Keratinocyte (primary cell): ENCODE results near the gene ETNK2. TPM values are rescaled to one million over a fixed set of nuclear protein-coding genes. Genes with fewer than 3 reads are reported as not detected.

ENCODE experiments used
- DNase-seq: peaks from one replicate; pipeline ENCODE4 v3.0.0-alpha.2; 2011; ENCODE audit warnings: low read depth, missing footprints, low spot score
- FAIRE-seq: peaks from 2 replicates; lab custom pipeline; 2011; peaks lifted over from hg19 to GRCh38; lab: Jason Lieb, UNC
- H2AFZ ChIP-seq: 2 replicates; pipeline ENCODE4 v1.6.0; 2012; ENCODE audit warnings: low read length, control low read depth, inconsistent platforms; ENCODE audit not compliant: control insufficient read depth
- H3K27ac ChIP-seq: 2 replicates; pipeline ENCODE4 v1.5.1; 2011; ENCODE audit warnings: low read length; ENCODE audit not compliant: control insufficient read depth, insufficient read depth
- H3K27me3 ChIP-seq: 3 replicates; pipeline ENCODE4 v1.6.0; 2011; ENCODE audit warnings: low read length; ENCODE audit not compliant: control insufficient read depth, insufficient read depth; ENCODE audit errors: extremely low read depth
- H3K36me3 ChIP-seq, 2 experiments: 2 replicates in 1 of 2; 3 replicates in 1 of 2; pipeline ENCODE4 v1.5.1; 2011; ENCODE audit warnings: low read length in 2 of 2, mild to moderate bottlenecking in 1 of 2; ENCODE audit not compliant: control insufficient read depth in 2 of 2, insufficient read depth in 2 of 2; ENCODE audit errors: extremely low read depth in 1 of 2
- H3K4me1 ChIP-seq: 3 replicates; pipeline ENCODE4 v1.5.1; 2011; ENCODE audit warnings: low read length; ENCODE audit not compliant: control insufficient read depth, insufficient read depth; ENCODE audit errors: extremely low read depth
- H3K4me2 ChIP-seq: 3 replicates; pipeline ENCODE4 v1.6.0; 2011; ENCODE audit warnings: low read depth, low read length; ENCODE audit not compliant: control insufficient read depth, insufficient read depth; ENCODE audit errors: extremely low read depth
- H3K4me3 ChIP-seq, 3 experiments: fragments of 200-600 bp in 1 of 3; sonication (generic) in 1 of 3; 2 replicates in 2 of 3; 3 replicates in 1 of 3; pipeline ENCODE4 v1.5.1; 2011 to 2016; ENCODE audit warnings: low read length in 3 of 3, mild to moderate bottlenecking in 3 of 3, control low read depth in 2 of 3, inconsistent platforms in 1 of 3, low read depth in 1 of 3, mixed read lengths in 1 of 3, mixed run types in 1 of 3, moderate library complexity in 1 of 3; ENCODE audit not compliant: control insufficient read depth in 2 of 3, insufficient read depth in 2 of 3; ENCODE audit errors: extremely low read depth in 1 of 3
- H3K79me2 ChIP-seq: 2 replicates; pipeline ENCODE4 v1.6.0; 2012; ENCODE audit warnings: low read length; ENCODE audit not compliant: control insufficient read depth, insufficient read depth
- H3K9ac ChIP-seq: 3 replicates; pipeline ENCODE4 v1.6.0; 2011; ENCODE audit warnings: low read length; ENCODE audit not compliant: control insufficient read depth, insufficient read depth; ENCODE audit errors: extremely low read depth
- H3K9me1 ChIP-seq: 3 replicates; pipeline ENCODE4 v1.6.0; 2011; ENCODE audit warnings: low read length; ENCODE audit not compliant: control insufficient read depth, insufficient read depth; ENCODE audit errors: extremely low read depth
- H3K9me3 ChIP-seq: 2 replicates; pipeline ENCODE4 v1.5.1; 2012; ENCODE audit warnings: low read depth, low read length; ENCODE audit not compliant: control insufficient read depth
- H4K20me1 ChIP-seq: 3 replicates; pipeline ENCODE4 v1.6.0; 2011; ENCODE audit warnings: low read length; ENCODE audit not compliant: control insufficient read depth, insufficient read depth; ENCODE audit errors: extremely low read depth
- EZH2 ChIP-seq: IDR thresholded peaks from one replicate; pipeline ENCODE4 v1.6.1; 2012; ENCODE audit warnings: inconsistent platforms, mild to moderate bottlenecking, low read length, moderate library complexity
- dilution Hi-C: fragments of 300-500 bp; cut with MboI; formaldehyde crosslinking; loops from one replicate; pipeline ENCODE4 v1.7.0; 2020; ENCODE audit warnings: low sequenced_read_pairs; ENCODE audit not compliant: extremely low pct_ligation_motif_present
- polyA plus RNA-seq, 5 experiments: library from polyadenylated mRNA; depleted of rRNA in 3 of 5; stranded (reverse) in 3 of 5; stranded (forward) in 1 of 5; unstranded in 1 of 5; fragments of >200 nt; gene quantifications; 1 replicate in 1 of 5; 2 replicates in 3 of 5; 3 replicates in 1 of 5; pipeline versions ENCODE4 v1.2.1 to v1.2.3, GENCODE V29; 2011 to 2012; ENCODE audit warnings: missing spikeins in 2 of 5, low read depth in 1 of 5, low replicate concordance in 1 of 5
- TF ChIP-seq, protein P1 (sequence below), 3 experiments: IDR thresholded peaks in 1 of 3; conservative IDR thresholded peaks in 1 of 3; optimal IDR thresholded peaks in 1 of 3; 2 replicates in 2 of 3; 3 replicates in 1 of 3; pipeline versions ENCODE3 to v1.5.1; 2011; ENCODE audit warnings: low read length in 3 of 3, mild to moderate bottlenecking in 3 of 3, moderate library complexity in 2 of 3, control low read depth in 1 of 3, inconsistent platforms in 1 of 3; ENCODE audit not compliant: insufficient read depth in 2 of 3; ENCODE audit errors: extremely low read depth in 1 of 3

ETNK2 gene
- polyA plus RNA-seq, 1 donor (not counting 4 experiments of a cell fraction or from before 2014, with no cell fraction given) = 18.4 TPM

DNA sequence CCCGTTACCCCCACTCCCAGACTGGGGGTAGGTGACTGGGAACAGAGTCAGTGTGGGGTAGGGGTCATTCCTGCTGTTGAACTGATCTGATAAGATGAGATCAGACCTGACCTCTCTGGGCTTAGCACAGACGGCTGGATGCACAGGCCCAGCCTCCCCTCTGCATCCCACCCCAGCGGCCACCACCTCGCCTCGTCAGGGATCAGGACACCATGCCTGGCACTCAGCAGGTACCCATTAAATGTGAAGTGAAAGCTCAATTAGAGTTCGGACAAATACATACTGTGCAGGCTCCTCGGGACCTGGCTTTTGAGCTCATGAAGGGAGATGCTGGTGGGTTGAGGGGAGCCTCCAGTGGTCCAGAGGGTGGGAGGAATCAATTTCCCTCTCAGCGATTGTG lies 63.2 kb downstream of the ETNK2 start:
- H3K9me3 ChIP-seq = no peaks in the 10 kb centered on the region
- H3K27me3 ChIP-seq = no peaks in the 10 kb centered on the region
- H3K4me3 ChIP-seq = no peak overlapping the region
- no peak overlapping the region for H3K4me2 ChIP-seq
- H3K79me2 ChIP-seq = peaks cover 9% of the 10 kb centered on the region
- no peaks in the 10 kb centered on the region for H3K9me1 ChIP-seq
- dilution Hi-C loops = no loop called here
- DNase-seq = no peak
- no peak overlapping the region for H2AFZ ChIP-seq
- FAIRE-seq = no peak
- H3K27ac ChIP-seq = no peak overlapping the region
- H3K36me3 ChIP-seq = no peaks in the 10 kb centered on the region
- H3K4me1 ChIP-seq = peaks cover 6% of the 10 kb centered on the region
- no peak overlapping the region for H3K9ac ChIP-seq
- no peaks in the 10 kb centered on the region for H4K20me1 ChIP-seq
- TF ChIP-seq EZH2 = no peak
- TF ChIP-seq, protein P1, sequence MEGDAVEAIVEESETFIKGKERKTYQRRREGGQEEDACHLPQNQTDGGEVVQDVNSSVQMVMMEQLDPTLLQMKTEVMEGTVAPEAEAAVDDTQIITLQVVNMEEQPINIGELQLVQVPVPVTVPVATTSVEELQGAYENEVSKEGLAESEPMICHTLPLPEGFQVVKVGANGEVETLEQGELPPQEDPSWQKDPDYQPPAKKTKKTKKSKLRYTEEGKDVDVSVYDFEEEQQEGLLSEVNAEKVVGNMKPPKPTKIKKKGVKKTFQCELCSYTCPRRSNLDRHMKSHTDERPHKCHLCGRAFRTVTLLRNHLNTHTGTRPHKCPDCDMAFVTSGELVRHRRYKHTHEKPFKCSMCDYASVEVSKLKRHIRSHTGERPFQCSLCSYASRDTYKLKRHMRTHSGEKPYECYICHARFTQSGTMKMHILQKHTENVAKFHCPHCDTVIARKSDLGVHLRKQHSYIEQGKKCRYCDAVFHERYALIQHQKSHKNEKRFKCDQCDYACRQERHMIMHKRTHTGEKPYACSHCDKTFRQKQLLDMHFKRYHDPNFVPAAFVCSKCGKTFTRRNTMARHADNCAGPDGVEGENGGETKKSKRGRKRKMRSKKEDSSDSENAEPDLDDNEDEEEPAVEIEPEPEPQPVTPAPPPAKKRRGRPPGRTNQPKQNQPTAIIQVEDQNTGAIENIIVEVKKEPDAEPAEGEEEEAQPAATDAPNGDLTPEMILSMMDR (optimal IDR thresholded peaks at IDR 0.05 in 1 of 3, IDR thresholded peaks at IDR 0.05 in 1 of 3, conservative IDR thresholded peaks at IDR 0.05 in 1 of 3; ENCODE audit: extremely low read depth in 1 of 3, insufficient read depth in 2 of 3, low read length in 3 of 3) = no peak

DNA sequence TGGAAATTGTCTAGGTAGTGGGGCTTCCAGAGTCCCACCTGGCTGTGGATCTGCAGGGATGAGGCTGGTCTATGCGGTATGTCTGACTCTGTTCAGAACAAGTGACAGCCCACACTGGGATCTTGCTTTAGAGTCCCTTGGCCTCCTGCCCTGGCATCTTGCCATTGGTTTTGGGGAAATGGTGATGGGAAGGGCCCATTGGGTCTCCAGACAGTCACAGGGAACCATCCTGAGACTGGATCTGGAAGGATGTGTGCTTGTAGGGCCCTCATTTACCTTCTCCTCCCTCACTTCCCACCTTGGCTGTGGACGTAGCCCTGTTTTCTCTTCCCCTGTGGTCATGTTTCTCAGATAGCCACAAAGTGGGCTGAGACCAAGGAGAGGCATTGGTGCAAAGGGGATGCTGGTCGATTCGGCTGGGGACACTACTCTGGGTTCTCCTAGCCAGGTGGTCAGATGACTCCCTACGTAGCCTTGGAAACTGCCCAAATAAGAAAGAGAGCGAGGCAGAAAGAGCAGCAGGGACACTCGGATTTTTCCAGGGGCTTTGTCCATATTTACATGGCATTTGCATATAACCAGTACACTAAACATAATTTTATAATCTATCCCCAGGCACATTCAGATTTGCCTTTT lies 63.8 kb downstream of the ETNK2 start:
- FAIRE-seq (no peak), DNase-seq (no peak)
- H3K4me2 ChIP-seq = no peak overlapping the region
- no peaks in the 10 kb centered on the region for H3K9me1 ChIP-seq
- no peak overlapping the region for H2AFZ ChIP-seq
- H3K79me2 ChIP-seq = peaks cover 9% of the 10 kb centered on the region
- no peaks in the 10 kb centered on the region for H3K9me3 ChIP-seq
- H3K27me3 ChIP-seq = no peaks in the 10 kb centered on the region
- peaks cover 6% of the 10 kb centered on the region for H3K4me1 ChIP-seq
- no peaks in the 10 kb centered on the region for H4K20me1 ChIP-seq
- TF ChIP-seq EZH2 = no peak
- TF ChIP-seq, protein P1 (optimal IDR thresholded peaks at IDR 0.05 in 1 of 3, IDR thresholded peaks at IDR 0.05 in 1 of 3, conservative IDR thresholded peaks at IDR 0.05 in 1 of 3; ENCODE audit: extremely low read depth in 1 of 3, insufficient read depth in 2 of 3, low read length in 3 of 3) = no peak
- H3K27ac ChIP-seq = no peak overlapping the region
- H3K4me3 ChIP-seq = no peak overlapping the region
- dilution Hi-C loops = no loop called here
- H3K9ac ChIP-seq = no peak overlapping the region
- no peaks in the 10 kb centered on the region for H3K36me3 ChIP-seq
